Natural killer cell treated with Interleukin-12 subunit alpha and Interleukin-12 subunit beta and Interleukin-15 and Interleukin-18, amount 100 ng/mL, for 72 hours (primary cell): ENCODE results near the gene HOXD9. TPM values are rescaled to one million over a fixed set of nuclear protein-coding genes. Genes with fewer than 3 reads are reported as not detected.

Experiments
- ATAC-seq, 2 donors: fragments of 150-1000 bp; cut with Tn5 transposase in 1 of 2; sonication (Bioruptor Pico), chemical (Tn5 transposase) in 1 of 2; 2 replicates each; pipeline ENCODE4 v1.10.0; 2021
- DNase-seq: peaks from one replicate; pipeline ENCODE4 v3.0.0; 2022; ENCODE audit warnings: low spot score
- H3K27ac Mint-ChIP-seq, 2 donors: 1 replicate in 1 of 2; 2 replicates in 1 of 2; pipeline ENCODE4 v1.8.0; 2022; ENCODE audit warnings: mixed read lengths in 2 of 2, mild to moderate bottlenecking in 1 of 2, moderate library complexity in 1 of 2
- H3K27me3 Mint-ChIP-seq, 2 donors: 1 replicate in 1 of 2; 2 replicates in 1 of 2; pipeline ENCODE4 v1.8.0; 2022; ENCODE audit warnings: mixed read lengths in 2 of 2
- H3K36me3 Mint-ChIP-seq: one replicate; pipeline ENCODE4 v1.8.0; 2022; ENCODE audit warnings: mixed read lengths
- H3K4me1 Mint-ChIP-seq, 2 donors: 1 replicate in 1 of 2; 2 replicates in 1 of 2; pipeline ENCODE4 v1.8.0; 2022; ENCODE audit warnings: low read depth in 2 of 2, mixed read lengths in 2 of 2, mild to moderate bottlenecking in 1 of 2
- H3K4me3 Mint-ChIP-seq: one replicate; pipeline ENCODE4 v1.8.0; 2022; ENCODE audit warnings: mixed read lengths
- H3K9me3 Mint-ChIP-seq: 2 replicates; pipeline ENCODE4 v1.8.0; 2022; ENCODE audit warnings: mixed read lengths
- total RNA-seq, 2 donors: library from RNA; stranded (reverse); gene quantifications; one replicate each; pipeline ENCODE4 v1.2.3, GENCODE V29; 2022

Gene HOXD9
- total RNA-seq, 2 donors from 2014 or later: not detected

GRCh38 chr2:176098366-176099158 is 24.0 kb upstream of the HOXD9 start:
- H3K4me3 Mint-ChIP-seq: no peak overlapping the region
- no peak for ATAC-seq
- DNase-seq: no peak
- H3K4me1 Mint-ChIP-seq: peaks cover 15 to 16% of the 10 kb centered on the region in 2 donors
- no peak overlapping the region for H3K27ac Mint-ChIP-seq
- no peaks in the 10 kb centered on the region for H3K36me3 Mint-ChIP-seq
- H3K9me3 Mint-ChIP-seq: no peaks in the 10 kb centered on the region
- peaks cover 61 to 63% of the 10 kb centered on the region in 2 donors for H3K27me3 Mint-ChIP-seq

- H3K27ac Mint-ChIP-seq: no peak overlapping the region
- H3K27me3 Mint-ChIP-seq: peaks cover 61% of the 10 kb centered on the region in 2 donors
- H3K4me1 Mint-ChIP-seq: peaks cover 13 to 15% of the 10 kb centered on the region in 2 donors
- no peaks in the 10 kb centered on the region for H3K9me3 Mint-ChIP-seq
- H3K36me3 Mint-ChIP-seq: no peaks in the 10 kb centered on the region
- no peak for ATAC-seq
- DNase-seq: no peak
- no peak overlapping the region for H3K4me3 Mint-ChIP-seq
These were observed 23.3 kb upstream of the HOXD9 start for GRCh38 chr2:176099159-176099727.

DNA sequence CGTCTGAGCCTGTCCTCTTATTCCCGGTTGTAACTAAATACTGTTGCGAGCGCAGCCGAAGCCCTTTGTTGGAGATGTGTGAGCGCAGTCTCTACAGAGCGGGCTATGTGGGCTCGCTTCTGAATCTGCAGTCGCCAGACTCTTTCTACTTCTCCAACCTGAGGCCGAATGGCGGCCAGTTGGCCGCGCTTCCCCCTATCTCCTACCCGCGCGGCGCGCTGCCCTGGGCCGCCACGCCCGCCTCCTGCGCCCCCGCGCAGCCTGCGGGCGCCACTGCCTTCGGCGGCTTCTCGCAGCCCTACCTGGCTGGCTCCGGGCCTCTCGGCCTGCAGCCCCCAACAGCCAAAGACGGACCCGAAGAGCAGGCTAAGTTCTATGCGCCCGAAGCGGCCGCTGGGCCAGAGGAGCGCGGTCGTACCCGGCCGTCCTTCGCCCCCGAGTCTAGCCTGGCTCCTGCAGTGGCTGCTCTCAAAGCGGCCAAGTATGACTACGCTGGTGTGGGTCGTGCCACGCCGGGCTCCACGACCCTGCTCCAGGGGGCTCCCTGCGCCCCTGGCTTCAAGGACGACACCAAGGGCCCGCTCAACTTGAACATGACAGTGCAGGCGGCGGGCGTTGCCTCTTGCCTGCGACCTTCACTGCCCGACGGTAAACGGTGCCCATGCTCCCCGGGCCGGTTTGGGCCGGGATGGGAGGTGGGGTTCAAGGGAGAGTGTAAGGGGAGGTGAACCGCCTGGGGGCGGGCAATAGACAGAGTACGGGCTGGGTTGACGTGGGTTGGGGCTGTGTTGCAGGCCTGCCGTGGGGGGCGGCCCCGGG is 22.6 kb upstream of the HOXD9 start, which contains the start of gene HOXD12:
Gene HOXD12 (plus strand): TSS at position 68 of the 819 bp plus-strand sequence. CDS start 7 bp downstream, at position 75.
- no peak within 1 kb of the TSS for H3K4me3 Mint-ChIP-seq
- no peak within 1 kb of the TSS for H3K27ac Mint-ChIP-seq

GRCh38 chr2:176100547-176101140 is 21.9 kb upstream of the HOXD9 start:
- no peaks in the 10 kb centered on the region for H3K9me3 Mint-ChIP-seq
- no peak overlapping the region for H3K27ac Mint-ChIP-seq
- H3K4me3 Mint-ChIP-seq: no peak overlapping the region
- H3K27me3 Mint-ChIP-seq: peaks cover 61 to 63% of the 10 kb centered on the region in 2 donors
- ATAC-seq (no peak), DNase-seq (peak; percentile 12)
- H3K4me1 Mint-ChIP-seq: peaks cover 15 to 18% of the 10 kb centered on the region in 2 donors
- H3K36me3 Mint-ChIP-seq: no peaks in the 10 kb centered on the region

More for the DNA sequence above, 22.6 kb upstream of the HOXD9 start, which contains the start of gene HOXD12:
- ATAC-seq: peak; percentile 14 to 15
- peaks cover 61 to 62% of the 10 kb centered on the region in 2 donors for H3K27me3 Mint-ChIP-seq
- no peak for DNase-seq
- H3K4me1 Mint-ChIP-seq: peaks cover 15% of the 10 kb centered on the region in 2 donors
- no peaks in the 10 kb centered on the region for H3K9me3 Mint-ChIP-seq
- H3K36me3 Mint-ChIP-seq: no peaks in the 10 kb centered on the region

- Mint-ChIP-seq H3K4me3 (no peak overlapping the region), H3K4me1 (peaks cover 21 to 23% of the 10 kb centered on the region in 2 donors), H3K27me3 (peaks cover 64 to 69% of the 10 kb centered on the region in 2 donors), H3K36me3 (peaks cover 5% of the 10 kb centered on the region), H3K27ac (no peak overlapping the region), H3K9me3 (no peaks in the 10 kb centered on the region)
- DNase-seq: no peak
- ATAC-seq: no peak
These were observed 21.2 kb upstream of the HOXD9 start for GRCh38 chr2:176101216-176101830.

DNA sequence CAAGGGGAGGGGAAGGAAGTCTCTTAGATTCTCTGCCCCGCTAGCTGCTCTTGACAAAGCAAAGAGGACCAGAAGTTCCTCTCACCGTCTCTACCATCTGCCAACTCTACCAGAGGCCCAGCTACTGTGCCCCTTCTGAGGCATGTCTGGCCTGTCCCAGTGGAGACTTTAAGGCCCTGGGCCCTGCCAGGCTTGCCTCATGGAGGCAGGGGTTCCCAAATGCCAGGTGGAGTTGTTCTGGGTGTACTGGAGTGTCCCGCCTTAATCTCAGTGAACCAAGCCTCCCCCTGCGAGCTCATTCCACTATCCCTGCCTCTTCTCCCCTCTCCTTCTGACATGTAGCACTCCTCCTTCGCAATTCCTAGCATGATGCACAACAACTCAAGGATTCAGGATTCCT is 20.7 kb upstream of the HOXD9 start:
- Mint-ChIP-seq H3K27me3 (peaks cover 62 to 66% of the 10 kb centered on the region in 2 donors), H3K36me3 (peaks cover 7% of the 10 kb centered on the region), H3K27ac (no peak overlapping the region), H3K4me3 (no peak overlapping the region), H3K9me3 (no peaks in the 10 kb centered on the region), H3K4me1 (peaks cover 18 to 21% of the 10 kb centered on the region in 2 donors)
- DNase-seq (no peak), ATAC-seq (no peak)

GRCh38 chr2:176102309-176102866 is 20.1 kb upstream of the HOXD9 start:
- Mint-ChIP-seq H3K4me1 (peaks cover 13 to 16% of the 10 kb centered on the region in 2 donors), H3K36me3 (peaks cover 7% of the 10 kb centered on the region), H3K4me3 (no peak overlapping the region), H3K27me3 (peaks cover 57 to 66% of the 10 kb centered on the region in 2 donors), H3K9me3 (no peaks in the 10 kb centered on the region), H3K27ac (no peak overlapping the region)
- no peak for ATAC-seq
- DNase-seq: peak; percentile 18

GRCh38 chr2:176103194-176103593 is 19.3 kb upstream of the HOXD9 start:
- ATAC-seq (no peak), DNase-seq (no peak)
- Mint-ChIP-seq H3K4me1 (peaks cover 8 to 12% of the 10 kb centered on the region in 2 donors), H3K4me3 (no peak overlapping the region), H3K27me3 (peaks cover 50 to 61% of the 10 kb centered on the region in 2 donors), H3K27ac (no peak overlapping the region), H3K36me3 (peaks cover 7% of the 10 kb centered on the region), H3K9me3 (no peaks in the 10 kb centered on the region)

DNA sequence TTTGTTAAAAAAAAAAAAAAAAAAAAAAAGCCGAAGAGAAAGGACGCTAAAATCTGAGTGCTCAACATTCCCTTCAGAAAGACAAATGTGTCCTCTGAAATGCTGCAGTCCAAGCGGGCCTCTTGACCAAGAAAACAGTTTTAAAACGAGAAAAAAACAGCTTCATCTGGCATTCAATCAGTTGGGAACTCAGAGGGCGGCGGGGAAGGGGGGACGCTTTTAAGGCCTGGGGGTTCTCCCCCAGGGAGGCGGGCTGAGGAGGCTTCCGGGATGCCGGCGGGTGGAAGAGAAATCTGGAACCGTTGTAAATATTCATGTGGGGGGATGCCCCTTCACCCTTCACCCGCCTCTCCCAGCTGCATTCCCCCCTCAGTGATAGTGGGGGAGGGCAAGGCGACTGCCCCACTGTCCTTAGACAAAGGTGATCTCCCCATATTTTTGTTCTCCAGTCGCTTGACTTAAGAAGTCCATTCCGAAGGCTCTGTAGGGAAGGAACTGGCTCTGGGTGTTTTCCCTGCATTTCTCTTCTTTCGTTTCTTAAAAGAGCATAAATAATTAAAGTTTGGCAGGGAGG is 18.7 kb upstream of the HOXD9 start:
- no peak overlapping the region for H3K4me3 Mint-ChIP-seq
- no peak overlapping the region for H3K27ac Mint-ChIP-seq
- peaks cover 7% of the 10 kb centered on the region for H3K36me3 Mint-ChIP-seq
- peaks cover 8 to 14% of the 10 kb centered on the region in 2 donors for H3K4me1 Mint-ChIP-seq
- DNase-seq (peak; percentile 37), ATAC-seq (no peak)
- peaks cover 54 to 63% of the 10 kb centered on the region in 2 donors for H3K27me3 Mint-ChIP-seq
- no peaks in the 10 kb centered on the region for H3K9me3 Mint-ChIP-seq

GRCh38 chr2:176104316-176105077 is 18.0 kb upstream of the HOXD9 start:
- H3K4me3 Mint-ChIP-seq: no peak overlapping the region
- H3K4me1 Mint-ChIP-seq: peaks cover 8 to 18% of the 10 kb centered on the region in 2 donors
- DNase-seq: peak; percentile 29
- no peak for ATAC-seq
- H3K36me3 Mint-ChIP-seq: peaks cover 7% of the 10 kb centered on the region
- peaks cover 61 to 65% of the 10 kb centered on the region in 2 donors for H3K27me3 Mint-ChIP-seq
- H3K9me3 Mint-ChIP-seq: no peaks in the 10 kb centered on the region
- H3K27ac Mint-ChIP-seq: no peak overlapping the region

GRCh38 chr2:176105078-176105729 is 17.3 kb upstream of the HOXD9 start:
- H3K27ac Mint-ChIP-seq: peak overlapping the region in 1 of 2 donors; percentile 7
- ATAC-seq: no peak
- no peaks in the 10 kb centered on the region for H3K9me3 Mint-ChIP-seq
- H3K27me3 Mint-ChIP-seq: peaks cover 68% of the 10 kb centered on the region in 2 donors
- no peak for DNase-seq
- no peak overlapping the region for H3K4me3 Mint-ChIP-seq
- H3K4me1 Mint-ChIP-seq: peaks cover 8 to 18% of the 10 kb centered on the region in 2 donors
- peaks cover 7% of the 10 kb centered on the region for H3K36me3 Mint-ChIP-seq
